Gastroesophageal sphincter (tissue), 4 donors: ENCODE results near the gene LPP. TPM values are rescaled to one million over a fixed set of nuclear protein-coding genes. Genes with fewer than 3 reads are reported as not detected.

ENCODE experiments used
- ATAC-seq: fragments of 150-250 bp; one replicate; pipeline ENCODE4 v1.9.1; 2016; ENCODE audit warnings: mild to moderate bottlenecking, moderate library complexity
- H3K27ac ChIP-seq, 4 donors: fragments of 200-600 bp; sonication (generic) in 3 of 4; 1 replicate in 3 of 4; 2 replicates in 1 of 4; pipeline ENCODE4 v1.5.1; 2016 to 2019
- H3K27me3 ChIP-seq: fragments of 200-600 bp; sonication (generic); one replicate; pipeline ENCODE4 v1.5.1; 2019
- H3K36me3 ChIP-seq, 2 donors: fragments of 200-600 bp; sonication (generic); one replicate each; pipeline ENCODE4 v1.5.1; 2019; ENCODE audit warnings: control low read depth in 1 of 2
- H3K4me1 ChIP-seq, 3 donors: fragments of 200-600 bp; sonication (generic); 1 replicate in 2 of 3; 2 replicates in 1 of 3; pipeline ENCODE4 v1.5.1; 2016 to 2019; ENCODE audit warnings: control low read depth in 2 of 3
- H3K4me3 ChIP-seq, 2 donors: fragments of 200-600 bp; sonication (generic); one replicate each; pipeline ENCODE4 v1.5.1; 2019; ENCODE audit warnings: mild to moderate bottlenecking in 1 of 2, moderate library complexity in 1 of 2
- H3K9me3 ChIP-seq, 3 donors: fragments of 200-600 bp; sonication (generic); one replicate each; pipeline ENCODE4 v1.5.1; 2017 to 2019; ENCODE audit warnings: control low read depth in 2 of 3
- EP300 ChIP-seq: sonication (generic); formaldehyde crosslinking; IDR thresholded peaks from one replicate; pipeline ENCODE4 v1.6.1; 2017; ENCODE audit warnings: antibody characterized with exemption, mild to moderate bottlenecking
- POLR2A ChIP-seq, 2 donors: fragments of 450-650 bp; IDR thresholded peaks; one replicate each; pipeline ENCODE4 v1.6.1; 2017; ENCODE audit warnings: antibody characterized with exemption in 2 of 2, mild to moderate bottlenecking in 2 of 2, moderate library complexity in 1 of 2
- POLR2AphosphoS5 ChIP-seq: sonication (generic); formaldehyde crosslinking; IDR thresholded peaks from one replicate; pipeline ENCODE4 v1.6.1; 2017; ENCODE audit warnings: antibody characterized with exemption
- whole genome bisulfite sequencing, 2 donors: methylation state at CpG; one replicate each; pipeline ENCODE4 v1.1.5; 2018; ENCODE audit warnings: low coverage in 1 of 2; 5-methylcytosine and 5-hydroxymethylcytosine counted together
- total RNA-seq, 4 donors: library from RNA; depleted of rRNA; stranded (reverse); fragments of >200 nt; gene quantifications; one replicate each; pipeline ENCODE4 v1.1.0, GENCODE V29; 2016
- TF ChIP-seq, protein P1 (sequence below), 4 experiments: fragments of 200-600 bp in 2 of 4; fragments of 450-650 bp in 2 of 4; sonication (generic) in 1 of 4; IDR thresholded peaks; one replicate each; pipeline ENCODE4 v1.5.1; 2017 to 2019; ENCODE audit warnings: antibody characterized with exemption in 4 of 4, mild to moderate bottlenecking in 2 of 4, moderate library complexity in 2 of 4

Gene LPP
- total RNA-seq, 4 donors from 2014 or later, result 1,243 to 2,297 (median 2,164) TPM

DNA sequence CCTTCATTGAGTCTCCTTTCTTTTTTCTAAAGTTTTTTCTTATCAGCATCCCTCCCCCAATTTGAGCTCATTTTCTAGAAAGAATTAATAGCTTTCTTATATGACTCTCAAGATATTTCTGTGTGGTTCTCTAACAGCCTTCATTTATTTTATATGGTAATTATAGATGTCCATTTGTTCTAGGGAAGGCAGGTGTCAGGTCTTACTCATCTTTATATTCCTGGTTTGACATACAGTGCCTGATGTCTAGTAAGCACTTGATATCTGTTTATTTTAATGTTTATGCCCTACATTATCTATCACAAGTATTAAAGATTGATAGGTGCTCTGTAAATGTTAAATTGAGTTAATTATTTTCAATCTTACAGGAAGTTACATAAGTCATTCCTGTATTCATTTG, 591.1 kb downstream of the LPP start:
- TF ChIP-seq EP300 (no peak), POLR2AphosphoS5 (no peak), POLR2A (IDR thresholded peaks at IDR 0.05) (no peak)
- TF ChIP-seq, protein P1, sequence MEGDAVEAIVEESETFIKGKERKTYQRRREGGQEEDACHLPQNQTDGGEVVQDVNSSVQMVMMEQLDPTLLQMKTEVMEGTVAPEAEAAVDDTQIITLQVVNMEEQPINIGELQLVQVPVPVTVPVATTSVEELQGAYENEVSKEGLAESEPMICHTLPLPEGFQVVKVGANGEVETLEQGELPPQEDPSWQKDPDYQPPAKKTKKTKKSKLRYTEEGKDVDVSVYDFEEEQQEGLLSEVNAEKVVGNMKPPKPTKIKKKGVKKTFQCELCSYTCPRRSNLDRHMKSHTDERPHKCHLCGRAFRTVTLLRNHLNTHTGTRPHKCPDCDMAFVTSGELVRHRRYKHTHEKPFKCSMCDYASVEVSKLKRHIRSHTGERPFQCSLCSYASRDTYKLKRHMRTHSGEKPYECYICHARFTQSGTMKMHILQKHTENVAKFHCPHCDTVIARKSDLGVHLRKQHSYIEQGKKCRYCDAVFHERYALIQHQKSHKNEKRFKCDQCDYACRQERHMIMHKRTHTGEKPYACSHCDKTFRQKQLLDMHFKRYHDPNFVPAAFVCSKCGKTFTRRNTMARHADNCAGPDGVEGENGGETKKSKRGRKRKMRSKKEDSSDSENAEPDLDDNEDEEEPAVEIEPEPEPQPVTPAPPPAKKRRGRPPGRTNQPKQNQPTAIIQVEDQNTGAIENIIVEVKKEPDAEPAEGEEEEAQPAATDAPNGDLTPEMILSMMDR (IDR thresholded peaks at IDR 0.05), result no peak
- H3K4me1 ChIP-seq, result peaks cover 0 to 30% (median 2%) of the 10 kb centered on the region in 3 donors
- no peaks in the 10 kb centered on the region for H3K9me3 ChIP-seq
- no peaks in the 10 kb centered on the region for H3K36me3 ChIP-seq
- H3K4me3 ChIP-seq, result no peak overlapping the region
- no peaks in the 10 kb centered on the region for H3K27me3 ChIP-seq
- H3K27ac ChIP-seq, result peak overlapping the region in 2 of 4 donors; percentile 3 to 5
- ATAC-seq, result no peak

DNA sequence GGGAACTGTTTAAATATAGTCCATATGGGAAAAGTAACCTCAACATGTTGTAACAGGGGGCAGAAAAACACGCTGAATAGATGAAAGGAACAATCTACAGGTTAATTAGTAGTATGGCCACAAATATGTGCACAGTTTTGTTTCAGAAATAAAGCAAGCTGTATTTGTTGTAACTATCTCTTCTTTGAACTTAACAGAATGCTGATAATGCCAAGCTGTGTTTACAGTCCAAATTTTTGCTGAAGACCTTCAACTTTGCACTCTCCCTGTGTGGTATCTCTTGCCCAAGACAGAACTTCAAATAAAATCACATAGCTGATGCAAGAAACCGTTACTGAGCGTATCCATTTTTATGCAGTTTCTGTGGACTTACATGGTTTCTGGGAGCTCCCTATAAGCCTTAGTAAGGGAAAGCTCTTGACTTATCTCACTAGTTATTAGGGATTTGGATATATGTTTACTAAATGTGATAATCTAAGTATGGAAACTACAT, 592.4 kb downstream of the LPP start:
- ATAC-seq, result no peak
- peaks cover 0 to 30% (median 2%) of the 10 kb centered on the region in 3 donors for H3K4me1 ChIP-seq
- WGBS, 2 donors, result 79% methylated on average over 3 of the region's 3 CpGs
- peak overlapping the region in 1 of 4 donors; percentile 19 for H3K27ac ChIP-seq
- H3K9me3 ChIP-seq, result no peaks in the 10 kb centered on the region
- no peaks in the 10 kb centered on the region for H3K36me3 ChIP-seq
- TF ChIP-seq EP300 (no peak), POLR2AphosphoS5 (no peak), POLR2A (IDR thresholded peaks at IDR 0.05) (no peak)
- TF ChIP-seq, protein P1 (IDR thresholded peaks at IDR 0.05), result no peak
- no peaks in the 10 kb centered on the region for H3K27me3 ChIP-seq
- no peak overlapping the region for H3K4me3 ChIP-seq

DNA sequence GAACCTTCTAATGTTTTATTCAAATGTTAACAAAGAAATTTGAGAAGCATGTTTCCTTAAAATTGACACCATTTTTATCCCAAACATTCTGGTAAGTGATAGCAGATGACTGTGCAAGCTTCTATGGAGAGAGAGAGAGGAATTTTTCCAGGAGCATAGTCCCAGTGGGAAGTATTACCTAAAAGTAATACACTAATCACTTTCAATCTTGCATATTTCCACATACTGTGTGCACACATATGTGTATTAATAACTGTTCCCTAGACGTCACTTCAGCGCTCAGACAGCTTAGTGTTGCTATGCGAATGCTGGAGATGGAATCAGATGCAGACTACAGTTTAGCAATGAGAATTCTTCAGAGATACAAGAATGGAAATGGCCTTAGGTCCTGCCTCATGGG, 593.5 kb downstream of the LPP start:
- 50 to 75% methylated on average over 1 to 3 of the region's 3 CpGs for WGBS, 2 donors
- ATAC-seq, result peak; percentile 38

DNA sequence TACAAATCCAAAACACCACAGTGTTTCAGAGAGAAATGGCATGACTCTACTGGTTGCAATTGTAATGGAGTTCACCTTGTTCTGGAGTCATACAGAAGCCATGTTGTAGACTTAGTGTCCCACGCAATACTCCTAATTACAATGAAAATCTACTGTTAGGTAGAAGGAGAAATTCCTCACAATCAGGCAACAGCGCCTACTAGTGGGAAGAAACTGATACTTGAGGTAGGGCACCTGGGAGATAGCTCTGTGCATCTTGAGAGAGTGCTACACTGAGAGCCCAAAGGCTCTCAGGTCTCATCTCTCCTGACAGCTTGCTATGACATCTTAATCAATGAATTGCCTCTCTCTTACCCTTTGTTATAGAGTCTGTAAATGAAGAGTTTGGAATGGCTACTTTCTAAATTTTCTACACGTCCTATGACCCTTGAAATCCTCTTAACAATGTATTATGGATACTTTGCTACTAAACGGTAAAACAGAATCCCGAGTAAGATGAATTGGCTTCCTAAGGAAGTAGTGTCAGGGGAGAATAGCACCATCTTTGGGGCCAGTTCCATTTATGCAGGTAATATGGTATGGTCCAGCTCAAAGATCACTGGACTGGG, 595.2 kb downstream of the LPP start:
- H3K36me3 ChIP-seq, result no peaks in the 10 kb centered on the region
- 61 to 80% methylated on average over 4 of the region's 5 CpGs for WGBS, 2 donors
- no peak for ATAC-seq

More for the DNA sequence above, 593.5 kb downstream of the LPP start:
- Histone ChIP-seq H3K4me3 (no peak overlapping the region), H3K27ac (no peak overlapping the region), H3K9me3 (no peaks in the 10 kb centered on the region), H3K4me1 (peaks cover 0 to 30% (median 0%) of the 10 kb centered on the region in 3 donors), H3K36me3 (no peaks in the 10 kb centered on the region), H3K27me3 (no peaks in the 10 kb centered on the region)
- no peak for TF ChIP-seq POLR2A (IDR thresholded peaks at IDR 0.05)

DNA sequence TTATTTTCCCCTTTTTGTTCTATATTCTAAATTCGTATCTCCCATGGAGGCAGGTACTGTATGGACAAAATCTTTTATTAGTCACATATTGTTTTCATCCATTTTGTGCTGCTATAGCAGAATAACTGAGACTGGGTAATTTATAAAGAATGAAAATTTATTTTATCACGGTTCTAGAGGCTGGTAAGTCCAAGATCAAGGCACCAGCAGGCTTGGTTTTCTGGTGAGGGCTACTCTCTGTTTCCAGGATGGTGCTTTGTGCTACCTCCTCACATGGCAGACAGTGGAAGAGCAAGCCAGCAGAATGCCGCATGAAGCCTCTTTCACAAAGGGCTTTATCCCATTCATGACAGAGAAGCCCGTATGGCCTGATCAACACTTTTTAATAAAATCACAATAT, 595.9 kb downstream of the LPP start:
- TF ChIP-seq POLR2AphosphoS5, result no peak
- TF ChIP-seq, protein P1 (IDR thresholded peaks at IDR 0.05), result no peak
- no peak for TF ChIP-seq POLR2A (IDR thresholded peaks at IDR 0.05)
- no peak for TF ChIP-seq EP300
- no peaks in the 10 kb centered on the region for H3K27me3 ChIP-seq
- peaks cover 0 to 39% (median 0%) of the 10 kb centered on the region in 3 donors for H3K4me1 ChIP-seq
- WGBS, 2 donors, result 92 to 96% methylated on average over 3 to 4 of the region's 4 CpGs
- no peak for ATAC-seq
- H3K36me3 ChIP-seq, result no peaks in the 10 kb centered on the region
- no peaks in the 10 kb centered on the region for H3K9me3 ChIP-seq
- no peak overlapping the region for H3K4me3 ChIP-seq
- H3K27ac ChIP-seq, result no peak overlapping the region

More for the DNA sequence above, 595.2 kb downstream of the LPP start:
- Histone ChIP-seq H3K27me3 (no peaks in the 10 kb centered on the region), H3K4me3 (no peak overlapping the region), H3K4me1 (peaks cover 0 to 37% (median 0%) of the 10 kb centered on the region in 3 donors), H3K9me3 (no peaks in the 10 kb centered on the region), H3K27ac (no peak overlapping the region)
- TF ChIP-seq POLR2A (IDR thresholded peaks at IDR 0.05), result no peak
- TF ChIP-seq, protein P1 (IDR thresholded peaks at IDR 0.05), result peak in 2 of 4 experiments; percentile 27 to 39
